Measurements from ENCODE around the gene RHO.

DNA sequence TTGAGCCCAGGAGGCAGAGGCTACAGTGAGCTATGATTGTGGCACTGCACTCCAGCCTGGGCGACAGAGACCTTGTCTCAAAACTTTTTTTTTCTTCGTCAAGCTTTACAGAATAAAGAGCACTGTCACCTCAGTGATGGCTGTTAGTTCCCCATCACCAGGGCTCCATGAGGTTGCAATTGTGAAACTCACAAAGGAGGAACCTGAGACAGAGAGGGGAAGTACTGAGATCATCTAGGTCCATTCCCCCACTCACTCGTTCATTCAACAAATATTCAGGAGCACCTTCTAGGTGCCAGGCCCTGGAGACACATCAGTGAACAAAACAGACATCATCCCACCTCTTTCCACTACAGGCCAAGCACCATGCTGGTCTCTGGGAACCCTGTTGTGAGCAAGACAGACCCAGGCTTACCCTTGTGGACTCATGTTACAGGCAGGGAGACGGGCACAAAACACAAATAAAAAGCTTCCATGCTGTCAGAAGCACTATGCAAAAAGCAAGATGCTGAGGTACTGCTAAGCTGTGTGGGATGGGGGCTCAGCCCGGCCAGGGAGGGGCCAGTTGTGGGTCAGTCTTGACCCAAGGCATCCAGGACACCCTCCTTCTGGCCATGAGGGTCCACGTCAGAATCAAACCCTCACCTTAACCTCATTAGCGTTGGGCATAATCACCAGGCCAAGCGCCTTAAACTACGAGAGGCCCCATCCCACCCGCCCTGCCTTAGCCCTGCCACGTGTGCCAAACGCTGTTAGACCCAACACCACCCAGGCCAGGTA is 2.1 kb upstream of the RHO start:
- TF ChIP-seq JUNB (IDR thresholded peaks at IDR 0.05): 0 out of 2 replicates have a peak, but pooled peaks have one; percentile 15
- TF ChIP-seq, protein P1, sequence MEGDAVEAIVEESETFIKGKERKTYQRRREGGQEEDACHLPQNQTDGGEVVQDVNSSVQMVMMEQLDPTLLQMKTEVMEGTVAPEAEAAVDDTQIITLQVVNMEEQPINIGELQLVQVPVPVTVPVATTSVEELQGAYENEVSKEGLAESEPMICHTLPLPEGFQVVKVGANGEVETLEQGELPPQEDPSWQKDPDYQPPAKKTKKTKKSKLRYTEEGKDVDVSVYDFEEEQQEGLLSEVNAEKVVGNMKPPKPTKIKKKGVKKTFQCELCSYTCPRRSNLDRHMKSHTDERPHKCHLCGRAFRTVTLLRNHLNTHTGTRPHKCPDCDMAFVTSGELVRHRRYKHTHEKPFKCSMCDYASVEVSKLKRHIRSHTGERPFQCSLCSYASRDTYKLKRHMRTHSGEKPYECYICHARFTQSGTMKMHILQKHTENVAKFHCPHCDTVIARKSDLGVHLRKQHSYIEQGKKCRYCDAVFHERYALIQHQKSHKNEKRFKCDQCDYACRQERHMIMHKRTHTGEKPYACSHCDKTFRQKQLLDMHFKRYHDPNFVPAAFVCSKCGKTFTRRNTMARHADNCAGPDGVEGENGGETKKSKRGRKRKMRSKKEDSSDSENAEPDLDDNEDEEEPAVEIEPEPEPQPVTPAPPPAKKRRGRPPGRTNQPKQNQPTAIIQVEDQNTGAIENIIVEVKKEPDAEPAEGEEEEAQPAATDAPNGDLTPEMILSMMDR (IDR thresholded peaks at IDR 0.05 in 2 of 3, conservative IDR thresholded peaks at IDR 0.05 in 1 of 3; ENCODE audit: control insufficient read depth in 2 of 3, extremely low read depth in 1 of 3, insufficient read depth in 1 of 3, low read depth in 3 of 3, low read length in 3 of 3): no peak
- no peak for TF ChIP-seq SUZ12 (IDR thresholded peaks at IDR 0.05; ENCODE audit: unreplicated experiment)
- TF ChIP-seq KDM1A (IDR thresholded peaks at IDR 0.05; ENCODE audit: borderline replicate concordance): no peak
- no peak for TF ChIP-seq MYC (IDR thresholded peaks at IDR 0.05; ENCODE audit: insufficient read depth, insufficient read length, insufficient replicate concordance, low read length, severe bottlenecking)
- no peak for TF ChIP-seq TCF7 (IDR thresholded peaks at IDR 0.05; ENCODE audit: borderline replicate concordance)
- TF ChIP-seq NR2F1 (conservative IDR thresholded peaks at IDR 0.05): no peak
- TF ChIP-seq, protein P2, sequence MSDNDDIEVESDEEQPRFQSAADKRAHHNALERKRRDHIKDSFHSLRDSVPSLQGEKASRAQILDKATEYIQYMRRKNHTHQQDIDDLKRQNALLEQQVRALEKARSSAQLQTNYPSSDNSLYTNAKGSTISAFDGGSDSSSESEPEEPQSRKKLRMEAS (IDR thresholded peaks at IDR 0.05; ENCODE audit: low read depth, low read length): no peak
- TF ChIP-seq IRF4 (IDR thresholded peaks at IDR 0.05; ENCODE audit: low read depth, low read length): no peak
- no peak for TF ChIP-seq SMC3 (IDR thresholded peaks at IDR 0.05; ENCODE audit: borderline replicate concordance, low read length)
- no peak for TF ChIP-seq CHD4 (IDR thresholded peaks at IDR 0.05)
- 0 out of 2 replicates have a peak, but pooled peaks have one; percentile 48 for TF ChIP-seq YY1 (IDR thresholded peaks at IDR 0.05; ENCODE audit: low read depth, low read length)

Data from GM12878 (cell line).